ENCODE measurements around the gene ACKR4. TPM values are rescaled to one million over a fixed set of nuclear protein-coding genes. Genes with fewer than 3 reads are reported as not detected.

The ACKR4 gene
- total RNA-seq, 1 experiment from 2014 or later, result not detected

DNA sequence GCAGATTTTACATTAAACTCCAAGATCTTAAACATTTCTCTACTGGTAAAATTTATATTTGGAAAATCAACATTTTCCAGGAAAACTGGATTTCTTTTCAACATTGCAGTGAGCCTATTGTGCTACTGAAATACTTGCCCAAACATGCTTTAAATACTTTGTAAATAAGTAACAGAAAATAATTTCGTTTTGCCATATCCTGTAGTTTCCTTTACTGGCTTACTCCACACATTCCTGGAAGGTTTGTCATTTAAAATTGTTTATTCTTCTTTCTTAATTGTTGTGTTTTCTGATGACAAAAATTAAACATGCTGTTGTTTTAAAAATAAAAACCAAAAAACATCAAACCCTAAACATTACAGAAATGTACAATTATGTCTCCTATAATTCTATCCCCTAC lies 40.5 kb downstream of the ACKR4 start (continued):
- TF ChIP-seq, protein P1, sequence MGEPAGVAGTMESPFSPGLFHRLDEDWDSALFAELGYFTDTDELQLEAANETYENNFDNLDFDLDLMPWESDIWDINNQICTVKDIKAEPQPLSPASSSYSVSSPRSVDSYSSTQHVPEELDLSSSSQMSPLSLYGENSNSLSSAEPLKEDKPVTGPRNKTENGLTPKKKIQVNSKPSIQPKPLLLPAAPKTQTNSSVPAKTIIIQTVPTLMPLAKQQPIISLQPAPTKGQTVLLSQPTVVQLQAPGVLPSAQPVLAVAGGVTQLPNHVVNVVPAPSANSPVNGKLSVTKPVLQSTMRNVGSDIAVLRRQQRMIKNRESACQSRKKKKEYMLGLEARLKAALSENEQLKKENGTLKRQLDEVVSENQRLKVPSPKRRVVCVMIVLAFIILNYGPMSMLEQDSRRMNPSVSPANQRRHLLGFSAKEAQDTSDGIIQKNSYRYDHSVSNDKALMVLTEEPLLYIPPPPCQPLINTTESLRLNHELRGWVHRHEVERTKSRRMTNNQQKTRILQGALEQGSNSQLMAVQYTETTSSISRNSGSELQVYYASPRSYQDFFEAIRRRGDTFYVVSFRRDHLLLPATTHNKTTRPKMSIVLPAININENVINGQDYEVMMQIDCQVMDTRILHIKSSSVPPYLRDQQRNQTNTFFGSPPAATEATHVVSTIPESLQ (CRISPR knock-in tag; IDR thresholded peaks at IDR 0.05), result no peak
- TF ChIP-seq MLX (CRISPR knock-in tag; IDR thresholded peaks at IDR 0.05) (no peak), ESRRA (CRISPR knock-in tag; IDR thresholded peaks at IDR 0.05; ENCODE audit: borderline replicate concordance) (no peak), JUN (CRISPR knock-in tag; IDR thresholded peaks at IDR 0.05) (no peak), HMGXB4 (CRISPR knock-in tag; IDR thresholded peaks at IDR 0.05) (no peak), SOX15 (CRISPR knock-in tag; IDR thresholded peaks at IDR 0.05) (no peak), ZNF263 (CRISPR knock-in tag; IDR thresholded peaks at IDR 0.05; ENCODE audit: low read depth) (no peak), ETV6 (CRISPR knock-in tag; IDR thresholded peaks at IDR 0.05) (no peak), SP1 (CRISPR knock-in tag; conservative IDR thresholded peaks at IDR 0.05) (no peak)
- TF ChIP-seq, protein P2, sequence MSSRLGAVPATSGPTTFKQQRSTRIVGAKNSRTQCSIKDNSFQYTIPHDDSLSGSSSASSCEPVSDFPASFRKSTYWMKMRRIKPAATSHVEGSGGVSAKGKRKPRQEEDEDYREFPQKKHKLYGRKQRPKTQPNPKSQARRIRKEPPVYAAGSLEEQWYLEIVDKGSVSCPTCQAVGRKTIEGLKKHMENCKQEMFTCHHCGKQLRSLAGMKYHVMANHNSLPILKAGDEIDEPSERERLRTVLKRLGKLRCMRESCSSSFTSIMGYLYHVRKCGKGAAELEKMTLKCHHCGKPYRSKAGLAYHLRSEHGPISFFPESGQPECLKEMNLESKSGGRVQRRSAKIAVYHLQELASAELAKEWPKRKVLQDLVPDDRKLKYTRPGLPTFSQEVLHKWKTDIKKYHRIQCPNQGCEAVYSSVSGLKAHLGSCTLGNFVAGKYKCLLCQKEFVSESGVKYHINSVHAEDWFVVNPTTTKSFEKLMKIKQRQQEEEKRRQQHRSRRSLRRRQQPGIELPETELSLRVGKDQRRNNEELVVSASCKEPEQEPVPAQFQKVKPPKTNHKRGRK (CRISPR knock-in tag; IDR thresholded peaks at IDR 0.05; ENCODE audit: borderline replicate concordance), result no peak
- TF ChIP-seq, protein P3, sequence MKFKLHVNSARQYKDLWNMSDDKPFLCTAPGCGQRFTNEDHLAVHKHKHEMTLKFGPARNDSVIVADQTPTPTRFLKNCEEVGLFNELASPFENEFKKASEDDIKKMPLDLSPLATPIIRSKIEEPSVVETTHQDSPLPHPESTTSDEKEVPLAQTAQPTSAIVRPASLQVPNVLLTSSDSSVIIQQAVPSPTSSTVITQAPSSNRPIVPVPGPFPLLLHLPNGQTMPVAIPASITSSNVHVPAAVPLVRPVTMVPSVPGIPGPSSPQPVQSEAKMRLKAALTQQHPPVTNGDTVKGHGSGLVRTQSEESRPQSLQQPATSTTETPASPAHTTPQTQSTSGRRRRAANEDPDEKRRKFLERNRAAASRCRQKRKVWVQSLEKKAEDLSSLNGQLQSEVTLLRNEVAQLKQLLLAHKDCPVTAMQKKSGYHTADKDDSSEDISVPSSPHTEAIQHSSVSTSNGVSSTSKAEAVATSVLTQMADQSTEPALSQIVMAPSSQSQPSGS (CRISPR knock-in tag; IDR thresholded peaks at IDR 0.05; ENCODE audit: borderline replicate concordance, low read depth), result no peak
- TF ChIP-seq, protein P4, sequence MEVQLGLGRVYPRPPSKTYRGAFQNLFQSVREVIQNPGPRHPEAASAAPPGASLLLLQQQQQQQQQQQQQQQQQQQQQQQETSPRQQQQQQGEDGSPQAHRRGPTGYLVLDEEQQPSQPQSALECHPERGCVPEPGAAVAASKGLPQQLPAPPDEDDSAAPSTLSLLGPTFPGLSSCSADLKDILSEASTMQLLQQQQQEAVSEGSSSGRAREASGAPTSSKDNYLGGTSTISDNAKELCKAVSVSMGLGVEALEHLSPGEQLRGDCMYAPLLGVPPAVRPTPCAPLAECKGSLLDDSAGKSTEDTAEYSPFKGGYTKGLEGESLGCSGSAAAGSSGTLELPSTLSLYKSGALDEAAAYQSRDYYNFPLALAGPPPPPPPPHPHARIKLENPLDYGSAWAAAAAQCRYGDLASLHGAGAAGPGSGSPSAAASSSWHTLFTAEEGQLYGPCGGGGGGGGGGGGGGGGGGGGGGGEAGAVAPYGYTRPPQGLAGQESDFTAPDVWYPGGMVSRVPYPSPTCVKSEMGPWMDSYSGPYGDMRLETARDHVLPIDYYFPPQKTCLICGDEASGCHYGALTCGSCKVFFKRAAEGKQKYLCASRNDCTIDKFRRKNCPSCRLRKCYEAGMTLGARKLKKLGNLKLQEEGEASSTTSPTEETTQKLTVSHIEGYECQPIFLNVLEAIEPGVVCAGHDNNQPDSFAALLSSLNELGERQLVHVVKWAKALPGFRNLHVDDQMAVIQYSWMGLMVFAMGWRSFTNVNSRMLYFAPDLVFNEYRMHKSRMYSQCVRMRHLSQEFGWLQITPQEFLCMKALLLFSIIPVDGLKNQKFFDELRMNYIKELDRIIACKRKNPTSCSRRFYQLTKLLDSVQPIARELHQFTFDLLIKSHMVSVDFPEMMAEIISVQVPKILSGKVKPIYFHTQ (CRISPR knock-in tag; IDR thresholded peaks at IDR 0.05), result no peak

- POLR2A ChIA-PET, result no interaction called here
- H3K9me3 Mint-ChIP-seq, result no peaks in the 10 kb centered on the region
- no peak overlapping the region for H3K4me3 Mint-ChIP-seq
- no peak overlapping the region for H3K27ac Mint-ChIP-seq
- no peaks in the 10 kb centered on the region for H3K4me1 Mint-ChIP-seq
- TF ChIP-seq, protein P5, sequence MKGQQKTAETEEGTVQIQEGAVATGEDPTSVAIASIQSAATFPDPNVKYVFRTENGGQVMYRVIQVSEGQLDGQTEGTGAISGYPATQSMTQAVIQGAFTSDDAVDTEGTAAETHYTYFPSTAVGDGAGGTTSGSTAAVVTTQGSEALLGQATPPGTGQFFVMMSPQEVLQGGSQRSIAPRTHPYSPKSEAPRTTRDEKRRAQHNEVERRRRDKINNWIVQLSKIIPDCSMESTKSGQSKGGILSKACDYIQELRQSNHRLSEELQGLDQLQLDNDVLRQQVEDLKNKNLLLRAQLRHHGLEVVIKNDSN (CRISPR knock-in tag; IDR thresholded peaks at IDR 0.05), result no peak
- no peak for TF ChIP-seq ZNF121 (CRISPR knock-in tag; IDR thresholded peaks at IDR 0.05)
- TF ChIP-seq ESRRA (CRISPR knock-in tag; IDR thresholded peaks at IDR 0.05; ENCODE audit: borderline replicate concordance), result no peak
- no peak for TF ChIP-seq CREM (CRISPR knock-in tag; IDR thresholded peaks at IDR 0.05)
- TF ChIP-seq MLX (CRISPR knock-in tag; IDR thresholded peaks at IDR 0.05), result no peak
- no peak for TF ChIP-seq ZNF219 (CRISPR knock-in tag; IDR thresholded peaks at IDR 0.05; ENCODE audit: borderline replicate concordance)
- no peak for TF ChIP-seq NFYB (CRISPR knock-in tag; conservative IDR thresholded peaks at IDR 0.05; ENCODE audit: low read depth)
- no peak for TF ChIP-seq ATF3 (CRISPR knock-in tag; conservative IDR thresholded peaks at IDR 0.05)
- TF ChIP-seq RORB (CRISPR knock-in tag; IDR thresholded peaks at IDR 0.05), result no peak
- no peak for TF ChIP-seq MYBL2 (CRISPR knock-in tag; IDR thresholded peaks at IDR 0.05)
- TF ChIP-seq, protein P6, sequence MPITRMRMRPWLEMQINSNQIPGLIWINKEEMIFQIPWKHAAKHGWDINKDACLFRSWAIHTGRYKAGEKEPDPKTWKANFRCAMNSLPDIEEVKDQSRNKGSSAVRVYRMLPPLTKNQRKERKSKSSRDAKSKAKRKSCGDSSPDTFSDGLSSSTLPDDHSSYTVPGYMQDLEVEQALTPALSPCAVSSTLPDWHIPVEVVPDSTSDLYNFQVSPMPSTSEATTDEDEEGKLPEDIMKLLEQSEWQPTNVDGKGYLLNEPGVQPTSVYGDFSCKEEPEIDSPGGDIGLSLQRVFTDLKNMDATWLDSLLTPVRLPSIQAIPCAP (CRISPR knock-in tag; IDR thresholded peaks at IDR 0.05), result no peak
- TF ChIP-seq NFATC4 (CRISPR knock-in tag; IDR thresholded peaks at IDR 0.05), result no peak
- no peak for TF ChIP-seq MXD4 (CRISPR knock-in tag; IDR thresholded peaks at IDR 0.05; ENCODE audit: borderline replicate concordance)
- TF ChIP-seq GABPB1 (CRISPR knock-in tag; IDR thresholded peaks at IDR 0.05), result no peak
- no peaks in the 10 kb centered on the region for H3K27me3 Mint-ChIP-seq (ENCODE audit: low read depth)
- DNase-seq (ENCODE audit: low spot score), result no peak
- CTCF ChIA-PET, result interaction anchor here (1.6 kb wide), 1 partner anchor 21 kb away, joined by 5 read pairs; the partner anchor contains the start of gene ACAD11
- ATAC-seq, result no peak
- H3K36me3 Mint-ChIP-seq, result no peaks in the 10 kb centered on the region; the same call in 1 of the 2 replicates
These were observed 41.6 kb downstream of the ACKR4 start for GRCh38 chr3:132638706-132639105.
